ENCODE data around the gene ACTN1.

DNA sequence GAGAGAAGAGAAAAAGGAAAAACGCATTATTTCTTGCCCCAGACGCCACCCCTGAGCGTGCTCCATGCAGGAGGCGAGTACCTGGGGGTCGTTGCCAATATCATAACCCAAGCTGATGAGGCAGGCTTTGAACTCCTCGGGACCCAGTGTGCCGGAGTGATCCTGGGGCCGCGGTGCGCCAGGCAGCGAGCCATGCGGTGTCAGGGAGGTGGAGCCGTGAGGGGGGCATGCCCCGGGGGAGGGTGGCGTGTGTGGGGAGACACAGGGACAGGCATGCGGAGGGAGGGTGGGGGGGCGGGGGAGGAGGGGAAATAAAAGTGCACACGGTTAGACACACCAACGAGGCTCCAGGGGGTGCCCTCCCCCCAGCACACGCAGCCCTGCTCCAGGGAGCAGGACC lies 100.2 kb downstream of the ACTN1 start:
- TF ChIP-seq, protein P1, sequence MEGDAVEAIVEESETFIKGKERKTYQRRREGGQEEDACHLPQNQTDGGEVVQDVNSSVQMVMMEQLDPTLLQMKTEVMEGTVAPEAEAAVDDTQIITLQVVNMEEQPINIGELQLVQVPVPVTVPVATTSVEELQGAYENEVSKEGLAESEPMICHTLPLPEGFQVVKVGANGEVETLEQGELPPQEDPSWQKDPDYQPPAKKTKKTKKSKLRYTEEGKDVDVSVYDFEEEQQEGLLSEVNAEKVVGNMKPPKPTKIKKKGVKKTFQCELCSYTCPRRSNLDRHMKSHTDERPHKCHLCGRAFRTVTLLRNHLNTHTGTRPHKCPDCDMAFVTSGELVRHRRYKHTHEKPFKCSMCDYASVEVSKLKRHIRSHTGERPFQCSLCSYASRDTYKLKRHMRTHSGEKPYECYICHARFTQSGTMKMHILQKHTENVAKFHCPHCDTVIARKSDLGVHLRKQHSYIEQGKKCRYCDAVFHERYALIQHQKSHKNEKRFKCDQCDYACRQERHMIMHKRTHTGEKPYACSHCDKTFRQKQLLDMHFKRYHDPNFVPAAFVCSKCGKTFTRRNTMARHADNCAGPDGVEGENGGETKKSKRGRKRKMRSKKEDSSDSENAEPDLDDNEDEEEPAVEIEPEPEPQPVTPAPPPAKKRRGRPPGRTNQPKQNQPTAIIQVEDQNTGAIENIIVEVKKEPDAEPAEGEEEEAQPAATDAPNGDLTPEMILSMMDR (IDR thresholded peaks at IDR 0.05): no peak
- TF ChIP-seq EZH2phosphoT487 (IDR thresholded peaks at IDR 0.05) (no peak), EZH2 (IDR thresholded peaks at IDR 0.05) (no peak)
